ENCODE results near the gene PDZD2. TPM values are rescaled to one million over a fixed set of nuclear protein-coding genes. Genes with fewer than 3 reads are reported as not detected.

Gene PDZD2
- total and polyA plus RNA-seq, 2 experiments from 2014 or later: 0.21 TPM; not detected in 1

DNA sequence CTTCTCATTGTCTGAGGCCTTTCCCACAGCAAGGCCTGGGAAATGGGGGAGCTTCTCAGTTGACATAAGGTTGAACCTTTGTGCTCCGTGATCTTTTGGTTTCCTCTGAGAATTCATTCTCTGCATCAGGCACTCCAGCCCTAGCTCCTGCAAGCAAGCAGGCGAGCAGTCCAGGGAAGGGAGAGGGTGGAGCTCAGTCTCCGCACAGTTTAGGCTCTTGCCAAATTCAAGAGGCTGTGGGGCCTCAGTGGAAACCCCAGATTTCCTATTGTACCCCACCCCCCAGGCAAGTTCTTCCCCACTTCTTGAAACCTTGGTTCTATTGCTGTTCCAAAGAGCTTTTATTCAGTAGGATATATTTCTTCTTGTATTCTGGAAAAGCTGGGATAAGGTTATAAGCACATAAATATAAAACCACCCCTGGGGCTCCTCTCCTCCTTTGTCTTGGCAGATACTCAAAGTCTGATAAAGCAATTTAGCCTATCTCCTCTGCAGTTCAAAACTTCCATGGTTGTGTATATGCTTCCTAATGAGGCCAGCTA is 147.2 kb downstream of the PDZD2 start:
- no peak for DNase-seq
- no peaks in the 10 kb centered on the region for H3K9me3 ChIP-seq (ENCODE audit: low read depth)
- no peaks in the 10 kb centered on the region for H3F3A ChIP-seq (ENCODE audit: insufficient read depth)
- TF ChIP-seq EZH2 (IDR thresholded peaks at IDR 0.05; ENCODE audit: insufficient read depth, poor library complexity, severe bottlenecking) (no peak), EZH2phosphoT487 (IDR thresholded peaks at IDR 0.05; ENCODE audit: insufficient read depth, low read depth) (no peak)
- no peak overlapping the region for H3K4me3 ChIP-seq
- H2AFZ ChIP-seq: no peak overlapping the region
- H3K9me2 ChIP-seq (ENCODE audit: insufficient read depth): no peaks in the 10 kb centered on the region
- in situ Hi-C loops (cut with MboI): no loop called here
- H3K4me2 ChIP-seq (ENCODE audit: unreplicated experiment): no peak overlapping the region
- 43 to 50% methylated on average over 3 of the region's 3 CpGs for WGBS, 2 experiments (ENCODE audit: low coverage in 1 of 2, low lambda C conversion rate in 2 of 2, missing lambda C conversion rate in 2 of 2)
- H4K20me1 ChIP-seq (ENCODE audit: insufficient read depth): no peaks in the 10 kb centered on the region
- H3K9ac ChIP-seq: no peak overlapping the region
- no peak overlapping the region for H3K27ac ChIP-seq
- H3K36me3 ChIP-seq (ENCODE audit: low read depth): no peaks in the 10 kb centered on the region
- H3K27me3 ChIP-seq (replicated peaks; ENCODE audit: insufficient read depth): no peaks in the 10 kb centered on the region; the same call in none of the 2 replicates
- H3K79me2 ChIP-seq (ENCODE audit: insufficient read depth): no peaks in the 10 kb centered on the region
- no peaks in the 10 kb centered on the region for H3K4me1 ChIP-seq (ENCODE audit: insufficient read depth)

DNA sequence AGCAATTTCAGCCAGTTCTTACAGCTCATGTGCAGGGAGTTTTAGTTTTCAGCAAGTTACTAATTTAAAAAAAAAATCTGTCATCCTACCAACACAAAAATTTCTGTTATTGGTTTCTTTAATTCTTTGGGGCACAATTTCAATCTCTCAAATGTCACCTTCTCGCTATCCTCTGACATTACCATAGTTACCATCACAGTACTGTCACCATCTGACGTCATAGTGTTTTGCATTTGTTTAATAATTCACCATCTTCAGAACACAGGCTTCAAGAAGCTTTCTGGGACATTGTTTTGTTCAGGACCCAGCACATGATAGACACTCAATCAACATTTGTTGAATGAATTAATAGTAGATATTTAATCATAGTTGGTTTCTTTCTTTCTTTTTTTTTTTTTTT is 155.1 kb downstream of the PDZD2 start:
- no peaks in the 10 kb centered on the region for H3K27me3 ChIP-seq (replicated peaks; ENCODE audit: insufficient read depth)
- H3K36me3 ChIP-seq (ENCODE audit: low read depth): no peaks in the 10 kb centered on the region
- no peaks in the 10 kb centered on the region for H3K9me3 ChIP-seq (ENCODE audit: low read depth)
- no peak overlapping the region for H2AFZ ChIP-seq
- no peaks in the 10 kb centered on the region for H4K20me1 ChIP-seq (ENCODE audit: insufficient read depth)
- H3K27ac ChIP-seq: no peak overlapping the region
- no peaks in the 10 kb centered on the region for H3F3A ChIP-seq (ENCODE audit: insufficient read depth)
- H3K79me2 ChIP-seq (ENCODE audit: insufficient read depth): no peaks in the 10 kb centered on the region
- WGBS, 2 experiments (ENCODE audit: low coverage in 1 of 2, low lambda C conversion rate in 2 of 2, missing lambda C conversion rate in 2 of 2): 31 to 35% methylated on average over 2 of the region's 2 CpGs
- H3K4me3 ChIP-seq: no peak overlapping the region
- DNase-seq: no peak
- H3K9ac ChIP-seq: no peak overlapping the region
- H3K9me2 ChIP-seq (ENCODE audit: insufficient read depth): no peaks in the 10 kb centered on the region
- in situ Hi-C loops (cut with MboI): no loop called here
- TF ChIP-seq EZH2phosphoT487 (IDR thresholded peaks at IDR 0.05; ENCODE audit: insufficient read depth, low read depth): no peak
- no peak for TF ChIP-seq EZH2 (IDR thresholded peaks at IDR 0.05; ENCODE audit: insufficient read depth, poor library complexity, severe bottlenecking)
- no peaks in the 10 kb centered on the region for H3K4me1 ChIP-seq (ENCODE audit: insufficient read depth)
- H3K4me2 ChIP-seq (ENCODE audit: unreplicated experiment): no peak overlapping the region

DNA sequence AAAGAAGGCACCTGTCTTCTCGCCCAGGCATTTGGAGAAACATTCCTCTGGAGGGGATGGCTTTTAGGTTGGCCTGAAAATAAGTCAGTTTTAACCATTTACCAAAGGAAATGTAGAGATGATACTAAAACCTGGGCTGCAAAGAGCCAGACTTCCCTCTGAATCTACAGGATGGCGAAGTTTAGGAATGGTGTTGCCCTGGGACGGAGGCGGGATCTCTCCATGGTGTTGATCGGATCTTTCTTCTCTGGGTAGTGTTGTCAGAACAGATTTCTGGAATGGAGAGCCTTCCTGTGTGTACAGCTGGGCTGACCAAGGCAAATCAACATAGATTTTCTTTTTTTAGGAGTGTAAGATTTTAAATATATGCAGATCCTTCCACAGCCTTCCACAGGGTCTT is 159.2 kb downstream of the PDZD2 start:
- WGBS, 2 experiments (ENCODE audit: low coverage in 1 of 2, low lambda C conversion rate in 2 of 2, missing lambda C conversion rate in 2 of 2): 50 to 64% methylated on average over 5 of the region's 5 CpGs
- no peak overlapping the region for H3K4me3 ChIP-seq
- H3K4me2 ChIP-seq (ENCODE audit: unreplicated experiment): no peak overlapping the region
- DNase-seq: no peak
- no peaks in the 10 kb centered on the region for H3K4me1 ChIP-seq (ENCODE audit: insufficient read depth)
- no peaks in the 10 kb centered on the region for H3F3A ChIP-seq (ENCODE audit: insufficient read depth)
- H3K9ac ChIP-seq: no peak overlapping the region
- H3K79me2 ChIP-seq (ENCODE audit: insufficient read depth): no peaks in the 10 kb centered on the region
- H4K20me1 ChIP-seq (ENCODE audit: insufficient read depth): no peaks in the 10 kb centered on the region
- no peaks in the 10 kb centered on the region for H3K9me2 ChIP-seq (ENCODE audit: insufficient read depth)
- H3K36me3 ChIP-seq (ENCODE audit: low read depth): no peaks in the 10 kb centered on the region
- no peaks in the 10 kb centered on the region; the same call in 1 of the 2 replicates for H3K27me3 ChIP-seq (replicated peaks; ENCODE audit: insufficient read depth)
- in situ Hi-C loops (cut with MboI): no loop called here
- H3K9me3 ChIP-seq (ENCODE audit: low read depth): no peaks in the 10 kb centered on the region
- no peak overlapping the region for H2AFZ ChIP-seq
- no peak overlapping the region for H3K27ac ChIP-seq
- TF ChIP-seq EZH2 (IDR thresholded peaks at IDR 0.05; ENCODE audit: insufficient read depth, poor library complexity, severe bottlenecking): no peak
- no peak for TF ChIP-seq EZH2phosphoT487 (IDR thresholded peaks at IDR 0.05; ENCODE audit: insufficient read depth, low read depth)

DNA sequence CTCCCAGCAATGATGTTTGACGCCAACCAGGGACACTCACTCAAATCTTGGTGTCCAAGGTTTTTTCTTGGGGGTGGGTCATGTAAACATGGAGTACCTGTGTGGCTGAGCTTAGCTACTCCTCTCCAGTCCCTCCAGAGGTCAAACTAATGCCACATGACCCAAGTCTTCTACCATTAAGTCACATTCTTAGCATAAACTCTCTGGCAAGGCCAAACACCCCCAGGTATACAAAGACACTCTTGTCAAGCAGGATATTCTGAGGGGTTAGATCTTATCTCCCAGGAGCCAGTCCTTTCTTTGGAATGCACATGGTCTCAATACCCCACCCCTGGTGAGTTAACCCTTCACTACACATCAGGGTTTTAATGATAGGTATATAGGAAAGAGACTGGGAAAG is 161.4 kb downstream of the PDZD2 start:
- Histone ChIP-seq H3K9me3 (ENCODE audit: low read depth) (no peaks in the 10 kb centered on the region), H3K4me1 (ENCODE audit: insufficient read depth) (no peaks in the 10 kb centered on the region), H3K36me3 (ENCODE audit: low read depth) (no peaks in the 10 kb centered on the region), H4K20me1 (ENCODE audit: insufficient read depth) (no peaks in the 10 kb centered on the region), H3K9ac (no peak overlapping the region), H3F3A (ENCODE audit: insufficient read depth) (no peaks in the 10 kb centered on the region), H3K4me3 (no peak overlapping the region), H3K9me2 (ENCODE audit: insufficient read depth) (no peaks in the 10 kb centered on the region), H3K4me2 (ENCODE audit: unreplicated experiment) (no peak overlapping the region), H3K27ac (no peak overlapping the region), H3K79me2 (ENCODE audit: insufficient read depth) (no peaks in the 10 kb centered on the region), H2AFZ (no peak overlapping the region), H3K27me3 (replicated peaks; ENCODE audit: insufficient read depth) (peaks cover 13% of the 10 kb centered on the region; the same call in 1 of the 2 replicates)
- WGBS, 2 experiments (ENCODE audit: low coverage in 1 of 2, low lambda C conversion rate in 2 of 2, missing lambda C conversion rate in 2 of 2): 61 to 69% methylated on average over 1 of the region's 1 CpG
- no peak for DNase-seq
- TF ChIP-seq EZH2phosphoT487 (IDR thresholded peaks at IDR 0.05; ENCODE audit: insufficient read depth, low read depth) (no peak), EZH2 (IDR thresholded peaks at IDR 0.05; ENCODE audit: insufficient read depth, poor library complexity, severe bottlenecking) (no peak)
- in situ Hi-C loops (cut with MboI): loop anchor here (10.0 kb wide), 1 partner anchor 216 kb away; no protein-coding TSS in a partner anchor
